GM21825 (cell line): ENCODE results near the gene CUX1.
"Not testable (repeated sequence)": the region's sequence is repeated elsewhere in the genome, so short reads cannot be mapped to it uniquely, and the experiment has no call there.

Source experiments
- ATAC-seq: cut with Tn5 transposase; IDR thresholded peaks from one replicate; pipeline ENCODE4 v1.9.1; 2021; ENCODE audit warnings: mild to moderate bottlenecking, moderate library complexity; ENCODE audit not compliant: unreplicated experiment

CUX1 gene

GRCh38 chr7:102165136-102165535 lies 347.7 kb downstream of the CUX1 start:
- no peak for ATAC-seq

GRCh38 chr7:102167254-102167653 lies 349.8 kb downstream of the CUX1 start:
- ATAC-seq, result no peak

- no peak for ATAC-seq
These were observed 352.4 kb downstream of the CUX1 start for GRCh38 chr7:102169651-102170392.

- no peak for ATAC-seq
These were observed 353.1 kb downstream of the CUX1 start for GRCh38 chr7:102170393-102170970.

GRCh38 chr7:102173669-102174068 lies 356.2 kb downstream of the CUX1 start:
- ATAC-seq, result no peak

- no peak for ATAC-seq
These were observed 358.2 kb downstream of the CUX1 start for GRCh38 chr7:102175423-102176170.

- no peak for ATAC-seq
These were observed 361.0 kb downstream of the CUX1 start for GRCh38 chr7:102178410-102178809.

GRCh38 chr7:102180727-102181126 lies 363.3 kb downstream of the CUX1 start:
- ATAC-seq, result no peak

GRCh38 chr7:102181517-102181916 lies 364.1 kb downstream of the CUX1 start:
- ATAC-seq, result no peak

- ATAC-seq, result no peak
These were observed 364.6 kb downstream of the CUX1 start for GRCh38 chr7:102182016-102182415.

- not testable (repeated sequence) for ATAC-seq
These were observed 366.4 kb downstream of the CUX1 start for GRCh38 chr7:102183848-102184247.

- ATAC-seq, result no peak
These were observed 366.9 kb downstream of the CUX1 start for GRCh38 chr7:102184303-102184702.

GRCh38 chr7:102185796-102186195 lies 368.4 kb downstream of the CUX1 start:
- ATAC-seq, result no peak

GRCh38 chr7:102186306-102186705 lies 368.9 kb downstream of the CUX1 start:
- ATAC-seq, result no peak

GRCh38 chr7:102188746-102189145 lies 371.3 kb downstream of the CUX1 start:
- no peak for ATAC-seq

GRCh38 chr7:102189756-102190155 lies 372.3 kb downstream of the CUX1 start:
- ATAC-seq, result no peak

GRCh38 chr7:102190776-102191350 lies 373.4 kb downstream of the CUX1 start:
- no peak for ATAC-seq

GRCh38 chr7:102191556-102192379 lies 374.3 kb downstream of the CUX1 start:
- ATAC-seq, result no peak

GRCh38 chr7:102192790-102193189 lies 375.4 kb downstream of the CUX1 start:
- no peak for ATAC-seq

- no peak for ATAC-seq
These were observed 376.4 kb downstream of the CUX1 start for GRCh38 chr7:102193806-102194205.

GRCh38 chr7:102195361-102195760 lies 377.9 kb downstream of the CUX1 start:
- no peak for ATAC-seq
